Measurements from ENCODE around the gene KLHL10. TPM values are rescaled to one million over a fixed set of nuclear protein-coding genes. Genes with fewer than 3 reads are reported as not detected.
A peak's percentile ranks its signal among the peaks of the same experiment; 100 is the strongest.

The KLHL10 gene
- total RNA-seq, 4 donors from 2014 or later, result 0.33 to 1.6 TPM; not detected in 2

DNA sequence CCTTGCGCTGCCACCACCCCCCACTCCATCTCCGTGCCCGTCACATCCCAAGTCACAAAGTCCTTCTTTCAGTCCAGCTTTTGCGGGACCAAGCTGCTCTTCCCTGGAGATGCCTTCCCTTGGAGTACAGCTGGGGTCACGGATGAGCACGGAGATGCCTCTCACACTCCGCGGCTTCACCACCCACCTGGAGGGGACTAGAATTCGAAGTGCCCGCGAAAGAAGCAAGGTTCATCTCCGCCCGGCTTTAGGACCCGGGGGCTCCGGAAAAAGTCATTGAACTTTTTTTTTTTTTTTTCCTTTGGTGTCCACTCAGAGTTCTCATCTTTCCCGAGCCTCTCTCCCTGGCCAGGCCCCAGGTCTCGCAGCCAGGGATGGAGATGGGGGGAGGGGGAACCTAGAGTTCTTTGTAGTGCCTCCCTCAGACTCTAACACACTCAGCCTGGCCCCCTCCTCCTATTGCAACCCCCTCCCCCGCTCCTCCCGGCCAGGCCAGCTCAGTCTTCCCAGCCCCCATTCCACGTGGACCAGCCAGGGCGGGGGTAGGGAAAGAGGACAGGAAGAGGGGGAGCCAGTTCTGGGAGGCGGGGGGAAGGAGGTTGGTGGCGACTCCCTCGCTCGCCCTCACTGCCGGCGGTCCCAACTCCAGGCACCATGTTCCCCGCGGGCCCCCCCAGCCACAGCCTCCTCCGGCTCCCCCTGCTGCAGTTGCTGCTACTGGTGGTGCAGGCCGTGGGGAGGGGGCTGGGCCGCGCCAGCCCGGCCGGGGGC, 25.1 kb upstream of the KLHL10 start, which contains the start of gene FKBP10:
Gene FKBP10, plus strand, starts transcription at position 624 of the 771 bp plus-strand sequence. Its CDS starts 31 bp downstream, at position 655.
- intact Hi-C loops (cut with DNase I), result no loop called here
- 3 to 7% methylated on average over 27 of the region's 35 CpGs for WGBS, 2 donors

DNA sequence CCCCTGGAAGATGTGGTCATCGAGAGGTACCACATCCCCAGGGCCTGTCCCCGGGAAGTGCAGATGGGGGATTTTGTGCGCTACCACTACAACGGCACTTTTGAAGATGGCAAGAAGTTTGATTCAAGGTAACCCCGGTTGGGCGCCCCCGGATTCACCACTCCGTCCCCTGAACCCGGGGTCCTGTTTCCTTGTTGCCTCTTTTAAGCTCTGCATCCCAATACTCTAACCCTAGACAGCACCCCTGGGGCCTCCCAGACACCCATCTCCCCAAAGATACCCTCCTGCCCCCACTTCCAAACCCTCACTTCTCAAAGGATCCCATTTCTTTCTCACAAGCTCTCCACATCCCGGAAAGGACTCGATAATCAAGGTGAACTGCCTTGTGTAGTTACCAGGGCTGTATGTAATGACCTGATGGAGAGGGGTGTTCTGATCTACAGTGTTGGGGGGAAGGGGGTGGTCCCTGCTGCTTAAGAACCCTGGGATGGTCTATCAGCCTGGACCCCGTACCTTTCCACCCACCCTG, 24.4 kb upstream of the KLHL10 start:
- H3K4me3 ChIP-seq (replicated peaks in 1 of 3), result peak overlapping the region in 2 of 3 donors; percentile 1 to 64
- TF ChIP-seq POLR2A (IDR thresholded peaks at IDR 0.05), result no peak
- 29 to 44% methylated on average over 10 to 11 of the region's 12 CpGs for WGBS, 2 donors
- H3K36me3 ChIP-seq, result no peaks in the 10 kb centered on the region
- DNase-seq, result no peak
- H3K27me3 ChIP-seq, result no peaks in the 10 kb centered on the region
- H3K27ac ChIP-seq, result peak overlapping the region; percentile 25 to 80 (median 40)
- peaks cover 18 to 37% of the 10 kb centered on the region in 2 donors for H3K4me1 ChIP-seq
- H3K9me3 ChIP-seq, result no peaks in the 10 kb centered on the region
- intact Hi-C loops (cut with DNase I), result no loop called here

More for the DNA sequence above, 25.1 kb upstream of the KLHL10 start, which contains the start of gene FKBP10:
- DNase-seq, result peak; percentile 72 to 73
- no peaks in the 10 kb centered on the region for H3K36me3 ChIP-seq
- peaks cover 18 to 37% of the 10 kb centered on the region in 2 donors for H3K4me1 ChIP-seq
- peak within 1 kb of the TSS; percentile 51 to 79 (median 64) for H3K4me3 ChIP-seq (replicated peaks in 1 of 3)
- TF ChIP-seq, protein P1, sequence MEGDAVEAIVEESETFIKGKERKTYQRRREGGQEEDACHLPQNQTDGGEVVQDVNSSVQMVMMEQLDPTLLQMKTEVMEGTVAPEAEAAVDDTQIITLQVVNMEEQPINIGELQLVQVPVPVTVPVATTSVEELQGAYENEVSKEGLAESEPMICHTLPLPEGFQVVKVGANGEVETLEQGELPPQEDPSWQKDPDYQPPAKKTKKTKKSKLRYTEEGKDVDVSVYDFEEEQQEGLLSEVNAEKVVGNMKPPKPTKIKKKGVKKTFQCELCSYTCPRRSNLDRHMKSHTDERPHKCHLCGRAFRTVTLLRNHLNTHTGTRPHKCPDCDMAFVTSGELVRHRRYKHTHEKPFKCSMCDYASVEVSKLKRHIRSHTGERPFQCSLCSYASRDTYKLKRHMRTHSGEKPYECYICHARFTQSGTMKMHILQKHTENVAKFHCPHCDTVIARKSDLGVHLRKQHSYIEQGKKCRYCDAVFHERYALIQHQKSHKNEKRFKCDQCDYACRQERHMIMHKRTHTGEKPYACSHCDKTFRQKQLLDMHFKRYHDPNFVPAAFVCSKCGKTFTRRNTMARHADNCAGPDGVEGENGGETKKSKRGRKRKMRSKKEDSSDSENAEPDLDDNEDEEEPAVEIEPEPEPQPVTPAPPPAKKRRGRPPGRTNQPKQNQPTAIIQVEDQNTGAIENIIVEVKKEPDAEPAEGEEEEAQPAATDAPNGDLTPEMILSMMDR (IDR thresholded peaks at IDR 0.05), result no peak
- no peak for TF ChIP-seq POLR2A (IDR thresholded peaks at IDR 0.05)
- H3K27ac ChIP-seq, result peak within 1 kb of the TSS; percentile 36 to 80 (median 58)
- no peaks in the 10 kb centered on the region for H3K27me3 ChIP-seq
- H3K9me3 ChIP-seq, result no peaks in the 10 kb centered on the region

DNA sequence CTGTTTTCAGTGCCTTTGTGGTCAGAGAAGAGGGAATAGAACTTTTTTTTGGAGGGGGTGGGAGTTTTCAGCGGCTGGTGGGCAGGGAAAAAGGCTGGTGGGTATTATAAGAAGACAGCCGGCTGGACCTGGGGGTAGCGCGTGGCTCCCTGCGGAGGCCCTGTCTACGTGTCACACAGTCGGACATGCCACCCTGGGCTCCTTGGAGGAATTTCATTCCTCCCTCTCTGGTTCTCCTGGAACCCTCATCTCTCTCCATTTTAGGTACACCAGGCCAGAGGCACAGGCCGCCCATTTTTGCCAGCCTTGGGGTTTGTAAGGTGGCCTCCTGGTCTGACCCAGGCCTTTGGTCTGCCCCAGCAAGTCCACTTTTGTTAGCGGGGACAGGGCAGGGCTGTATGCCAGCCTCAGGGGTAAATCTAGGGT, 23.9 kb upstream of the KLHL10 start:
- TF ChIP-seq, protein P1 (IDR thresholded peaks at IDR 0.05), result no peak
- TF ChIP-seq POLR2A (IDR thresholded peaks at IDR 0.05), result no peak
- Histone ChIP-seq H3K27ac (peak overlapping the region; percentile 25 to 80 (median 40)), H3K36me3 (no peaks in the 10 kb centered on the region), H3K27me3 (no peaks in the 10 kb centered on the region), H3K9me3 (no peaks in the 10 kb centered on the region), H3K4me3 (replicated peaks in 1 of 3) (no peak overlapping the region), H3K4me1 (peaks cover 18 to 37% of the 10 kb centered on the region in 2 donors)
- DNase-seq, result no peak
- WGBS, 2 donors, result 67 to 76% methylated on average over 9 of the region's 9 CpGs
- intact Hi-C loops (cut with DNase I), result no loop called here

DNA sequence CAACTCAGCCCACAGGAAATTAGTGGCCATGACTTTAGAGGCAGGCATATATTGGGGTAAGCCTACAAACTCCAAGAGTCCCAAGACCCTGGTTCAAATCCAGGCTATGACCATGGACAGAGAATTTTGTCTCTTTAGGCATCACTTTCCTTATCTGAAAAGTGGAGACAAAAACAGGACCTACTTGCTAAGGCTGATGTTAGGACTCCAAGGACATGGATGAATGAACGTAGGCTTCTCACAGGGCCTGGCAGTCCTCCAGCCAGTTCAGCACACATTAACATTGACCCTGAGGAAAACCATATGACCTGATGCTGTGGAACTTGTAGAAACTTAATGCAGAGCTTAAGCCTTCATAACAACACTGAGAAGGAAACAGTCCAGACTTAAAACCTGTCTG, 23.4 kb upstream of the KLHL10 start:
- no peaks in the 10 kb centered on the region for H3K36me3 ChIP-seq
- DNase-seq, result peak; percentile 83 to 85
- H3K27ac ChIP-seq, result peak overlapping the region in 2 of 3 donors; percentile 25 to 40

DNA sequence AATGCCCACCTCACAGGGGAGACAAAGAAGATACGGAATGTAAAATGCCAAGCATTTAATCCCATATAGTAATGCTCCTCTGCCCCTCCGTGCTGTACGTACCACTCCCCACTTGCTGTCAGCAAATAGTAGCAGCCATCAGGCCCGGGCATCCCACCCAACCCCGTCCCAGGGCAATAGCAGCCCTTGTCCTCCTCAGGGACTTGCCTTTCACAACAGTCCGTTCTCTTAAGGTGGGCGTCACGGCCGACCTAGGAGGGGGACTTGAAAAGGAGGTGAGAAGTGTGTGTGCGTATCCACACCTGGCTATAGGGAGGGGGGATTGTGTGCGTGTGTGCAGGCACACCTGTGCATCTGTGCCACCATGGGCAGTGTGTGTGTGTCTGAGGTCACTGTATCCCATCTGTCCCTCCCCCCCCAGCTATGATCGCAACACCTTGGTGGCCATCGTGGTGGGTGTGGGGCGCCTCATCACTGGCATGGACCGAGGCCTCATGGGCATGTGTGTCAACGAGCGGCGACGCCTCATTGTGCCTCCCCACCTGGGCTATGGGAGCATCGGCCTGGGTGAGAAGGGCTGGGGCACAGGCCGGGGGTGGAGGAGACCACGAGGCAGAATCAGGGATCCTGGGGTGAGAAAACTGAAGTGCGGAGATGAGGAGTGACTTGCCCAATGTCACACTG, 20.8 kb upstream of the KLHL10 start:
- intact Hi-C loops (cut with DNase I), result no loop called here
- DNase-seq, result no peak
- TF ChIP-seq, protein P1 (IDR thresholded peaks at IDR 0.05), result no peak
- TF ChIP-seq POLR2A (IDR thresholded peaks at IDR 0.05), result no peak

More for the DNA sequence above, 23.4 kb upstream of the KLHL10 start:
- H3K9me3 ChIP-seq, result no peaks in the 10 kb centered on the region
- 6 to 29% methylated on average over 1 of the region's 1 CpG for WGBS, 2 donors
- intact Hi-C loops (cut with DNase I), result no loop called here
- H3K27me3 ChIP-seq, result no peaks in the 10 kb centered on the region
- no peak overlapping the region for H3K4me3 ChIP-seq (replicated peaks in 1 of 3)
- H3K4me1 ChIP-seq, result peaks cover 18 to 37% of the 10 kb centered on the region in 2 donors
- TF ChIP-seq POLR2A (IDR thresholded peaks at IDR 0.05), result no peak
- TF ChIP-seq, protein P1 (IDR thresholded peaks at IDR 0.05), result no peak

More for the DNA sequence above, 20.8 kb upstream of the KLHL10 start:
- Histone ChIP-seq H3K27me3 (no peaks in the 10 kb centered on the region), H3K36me3 (no peaks in the 10 kb centered on the region), H3K27ac (no peak overlapping the region), H3K4me3 (replicated peaks in 1 of 3) (no peak overlapping the region), H3K4me1 (peaks cover 6 to 20% of the 10 kb centered on the region in 2 donors), H3K9me3 (no peaks in the 10 kb centered on the region)
- 94 to 95% methylated on average over 23 of the region's 23 CpGs for WGBS, 2 donors
